ENCODE results near the gene CYP4F11. TPM values are rescaled to one million over a fixed set of nuclear protein-coding genes. Genes with fewer than 3 reads are reported as not detected.

The CYP4F11 gene
- total and polyA plus RNA-seq, 2 of the 13 experiments (the other 11 are each of a cell fraction or from before 2014, with no cell fraction given) = 7.8 to 8.4 TPM

DNA sequence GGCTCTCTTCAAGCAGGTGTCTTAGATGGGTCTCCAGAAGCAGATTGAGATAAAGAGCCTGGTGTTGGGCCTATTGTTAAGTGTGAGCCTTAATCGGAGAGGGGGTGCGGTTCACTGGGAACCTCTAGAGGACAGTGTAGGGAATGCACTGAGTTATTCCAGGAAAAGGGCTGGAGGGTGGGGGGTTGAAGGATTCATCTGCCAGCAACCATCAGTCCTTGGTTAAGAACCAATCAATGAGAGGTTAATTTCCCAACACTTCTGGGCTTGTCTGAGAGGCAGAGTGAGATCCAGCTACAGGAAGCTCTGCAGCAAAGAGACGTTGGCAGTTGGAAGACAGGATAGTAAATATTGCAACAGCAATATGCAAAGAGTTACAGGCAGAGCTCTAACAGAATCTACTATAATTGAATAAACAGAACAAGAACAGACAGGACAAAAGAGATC lies 65.2 kb downstream of the CYP4F11 start (continued):
- TF ChIP-seq, protein P1, sequence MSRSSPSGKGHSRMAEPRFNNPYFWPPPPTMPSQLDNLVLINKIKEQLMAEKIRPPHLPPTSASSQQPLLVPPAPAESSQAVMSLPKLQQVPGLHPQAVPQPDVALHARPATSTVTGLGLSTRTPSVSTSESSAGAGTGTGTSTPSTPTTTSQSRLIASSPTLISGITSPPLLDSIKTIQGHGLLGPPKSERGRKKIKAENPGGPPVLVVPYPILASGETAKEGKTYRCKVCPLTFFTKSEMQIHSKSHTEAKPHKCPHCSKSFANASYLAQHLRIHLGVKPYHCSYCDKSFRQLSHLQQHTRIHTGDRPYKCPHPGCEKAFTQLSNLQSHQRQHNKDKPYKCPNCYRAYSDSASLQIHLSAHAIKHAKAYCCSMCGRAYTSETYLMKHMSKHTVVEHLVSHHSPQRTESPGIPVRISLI (CRISPR knock-in tag; IDR thresholded peaks at IDR 0.05; ENCODE audit: borderline replicate concordance) = no peak
- TF ChIP-seq ELF3 (CRISPR knock-in tag; IDR thresholded peaks at IDR 0.05) (0 out of 2 replicates have a peak, but pooled peaks have one; percentile 20), XRCC5 (optimal IDR thresholded peaks at IDR 0.05; ENCODE audit: low read length) (peak; percentile 45), CEBPB (IDR thresholded peaks at IDR 0.05; ENCODE audit: borderline replicate concordance, low read depth, low read length) (peak; percentile 56; the same call in 1 of the 2 replicates), SMC3 (IDR thresholded peaks at IDR 0.05; ENCODE audit: low read length) (peak; percentile 59), ZNF761 (CRISPR knock-in tag; conservative IDR thresholded peaks at IDR 0.05) (no peak), RELA (CRISPR knock-in tag; IDR thresholded peaks at IDR 0.05) (no peak), SATB2 (CRISPR knock-in tag; IDR thresholded peaks at IDR 0.05) (no peak), SOX6 (IDR thresholded peaks at IDR 0.05) (no peak), SOX6 (CRISPR knock-in tag; IDR thresholded peaks at IDR 0.05) (peak; percentile 43), SAFB2 (CRISPR knock-in tag; IDR thresholded peaks at IDR 0.05; ENCODE audit: borderline replicate concordance, low read depth) (no peak), SP2 (CRISPR knock-in tag; IDR thresholded peaks at IDR 0.05) (no peak), FOXA3 (CRISPR knock-in tag; IDR thresholded peaks at IDR 0.05) (0 out of 2 replicates have a peak, but pooled peaks have one; percentile 38), RAD21 (CRISPR knock-in tag; IDR thresholded peaks at IDR 0.05) (peak; percentile 57), CEBPG (CRISPR knock-in tag; IDR thresholded peaks at IDR 0.05) (peak; percentile 52; the same call in 1 of the 2 replicates), SIX4 (CRISPR knock-in tag; IDR thresholded peaks at IDR 0.05) (no peak)
- TF ChIP-seq, protein P2, sequence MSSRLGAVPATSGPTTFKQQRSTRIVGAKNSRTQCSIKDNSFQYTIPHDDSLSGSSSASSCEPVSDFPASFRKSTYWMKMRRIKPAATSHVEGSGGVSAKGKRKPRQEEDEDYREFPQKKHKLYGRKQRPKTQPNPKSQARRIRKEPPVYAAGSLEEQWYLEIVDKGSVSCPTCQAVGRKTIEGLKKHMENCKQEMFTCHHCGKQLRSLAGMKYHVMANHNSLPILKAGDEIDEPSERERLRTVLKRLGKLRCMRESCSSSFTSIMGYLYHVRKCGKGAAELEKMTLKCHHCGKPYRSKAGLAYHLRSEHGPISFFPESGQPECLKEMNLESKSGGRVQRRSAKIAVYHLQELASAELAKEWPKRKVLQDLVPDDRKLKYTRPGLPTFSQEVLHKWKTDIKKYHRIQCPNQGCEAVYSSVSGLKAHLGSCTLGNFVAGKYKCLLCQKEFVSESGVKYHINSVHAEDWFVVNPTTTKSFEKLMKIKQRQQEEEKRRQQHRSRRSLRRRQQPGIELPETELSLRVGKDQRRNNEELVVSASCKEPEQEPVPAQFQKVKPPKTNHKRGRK (CRISPR knock-in tag; IDR thresholded peaks at IDR 0.05) = no peak
- TF ChIP-seq, protein P3, sequence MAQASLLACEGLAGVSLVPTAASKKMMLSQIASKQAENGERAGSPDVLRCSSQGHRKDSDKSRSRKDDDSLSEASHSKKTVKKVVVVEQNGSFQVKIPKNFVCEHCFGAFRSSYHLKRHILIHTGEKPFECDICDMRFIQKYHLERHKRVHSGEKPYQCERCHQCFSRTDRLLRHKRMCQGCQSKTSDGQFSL (CRISPR knock-in tag; IDR thresholded peaks at IDR 0.05) = peak; percentile 94
- TF ChIP-seq, protein P4, sequence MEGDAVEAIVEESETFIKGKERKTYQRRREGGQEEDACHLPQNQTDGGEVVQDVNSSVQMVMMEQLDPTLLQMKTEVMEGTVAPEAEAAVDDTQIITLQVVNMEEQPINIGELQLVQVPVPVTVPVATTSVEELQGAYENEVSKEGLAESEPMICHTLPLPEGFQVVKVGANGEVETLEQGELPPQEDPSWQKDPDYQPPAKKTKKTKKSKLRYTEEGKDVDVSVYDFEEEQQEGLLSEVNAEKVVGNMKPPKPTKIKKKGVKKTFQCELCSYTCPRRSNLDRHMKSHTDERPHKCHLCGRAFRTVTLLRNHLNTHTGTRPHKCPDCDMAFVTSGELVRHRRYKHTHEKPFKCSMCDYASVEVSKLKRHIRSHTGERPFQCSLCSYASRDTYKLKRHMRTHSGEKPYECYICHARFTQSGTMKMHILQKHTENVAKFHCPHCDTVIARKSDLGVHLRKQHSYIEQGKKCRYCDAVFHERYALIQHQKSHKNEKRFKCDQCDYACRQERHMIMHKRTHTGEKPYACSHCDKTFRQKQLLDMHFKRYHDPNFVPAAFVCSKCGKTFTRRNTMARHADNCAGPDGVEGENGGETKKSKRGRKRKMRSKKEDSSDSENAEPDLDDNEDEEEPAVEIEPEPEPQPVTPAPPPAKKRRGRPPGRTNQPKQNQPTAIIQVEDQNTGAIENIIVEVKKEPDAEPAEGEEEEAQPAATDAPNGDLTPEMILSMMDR (CRISPR knock-in tag; IDR thresholded peaks at IDR 0.05) = peak; percentile 72
- TF ChIP-seq, protein P5, sequence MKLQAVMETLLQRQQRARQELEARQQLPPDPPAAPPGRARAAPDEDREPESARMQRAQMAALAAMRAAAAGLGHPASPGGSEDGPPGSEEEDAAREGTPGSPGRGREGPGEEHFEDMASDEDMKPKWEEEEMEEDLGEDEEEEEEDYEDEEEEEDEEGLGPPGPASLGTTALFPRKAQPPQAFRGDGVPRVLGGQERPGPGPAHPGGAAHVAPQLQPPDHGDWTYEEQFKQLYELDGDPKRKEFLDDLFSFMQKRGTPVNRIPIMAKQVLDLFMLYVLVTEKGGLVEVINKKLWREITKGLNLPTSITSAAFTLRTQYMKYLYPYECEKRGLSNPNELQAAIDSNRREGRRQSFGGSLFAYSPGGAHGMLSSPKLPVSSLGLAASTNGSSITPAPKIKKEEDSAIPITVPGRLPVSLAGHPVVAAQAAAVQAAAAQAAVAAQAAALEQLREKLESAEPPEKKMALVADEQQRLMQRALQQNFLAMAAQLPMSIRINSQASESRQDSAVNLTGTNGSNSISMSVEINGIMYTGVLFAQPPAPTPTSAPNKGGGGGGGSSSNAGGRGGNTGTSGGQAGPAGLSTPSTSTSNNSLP (IDR thresholded peaks at IDR 0.05; ENCODE audit: low read depth, low read length) = peak; percentile 32; the same call in 1 of the 2 replicates
- TF ChIP-seq, protein P6, sequence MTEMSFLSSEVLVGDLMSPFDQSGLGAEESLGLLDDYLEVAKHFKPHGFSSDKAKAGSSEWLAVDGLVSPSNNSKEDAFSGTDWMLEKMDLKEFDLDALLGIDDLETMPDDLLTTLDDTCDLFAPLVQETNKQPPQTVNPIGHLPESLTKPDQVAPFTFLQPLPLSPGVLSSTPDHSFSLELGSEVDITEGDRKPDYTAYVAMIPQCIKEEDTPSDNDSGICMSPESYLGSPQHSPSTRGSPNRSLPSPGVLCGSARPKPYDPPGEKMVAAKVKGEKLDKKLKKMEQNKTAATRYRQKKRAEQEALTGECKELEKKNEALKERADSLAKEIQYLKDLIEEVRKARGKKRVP (CRISPR knock-in tag; IDR thresholded peaks at IDR 0.05) = peak in 1 of 2 experiments; percentile 55; a peak in 1 of 4 replicates

All from HepG2 (cell line).